HG02884 (cell line): Measurements from ENCODE around the gene LMTK2.

Source experiments
- ATAC-seq: cut with Tn5 transposase; IDR thresholded peaks from one replicate; pipeline ENCODE4 v1.9.1; 2021; ENCODE audit warnings: mild to moderate bottlenecking, moderate library complexity; ENCODE audit not compliant: unreplicated experiment

Gene LMTK2

GRCh38 chr7:98252425-98253054, 145.9 kb downstream of the LMTK2 start:
- ATAC-seq = peak; percentile 30

GRCh38 chr7:98254516-98254915, 147.9 kb downstream of the LMTK2 start:
- no peak for ATAC-seq

- ATAC-seq = no peak
Observed at GRCh38 chr7:98254951-98255610, 148.4 kb downstream of the LMTK2 start.

GRCh38 chr7:98256431-98256830, 149.8 kb downstream of the LMTK2 start:
- no peak for ATAC-seq

GRCh38 chr7:98257701-98258100, 151.0 kb downstream of the LMTK2 start:
- no peak for ATAC-seq
